ENCODE results near the gene TRAPPC12. TPM values are rescaled to one million over a fixed set of nuclear protein-coding genes. Genes with fewer than 3 reads are reported as not detected.

The TRAPPC12 gene
- total RNA-seq, 1 experiment from 2014 or later: 86.0 TPM

DNA sequence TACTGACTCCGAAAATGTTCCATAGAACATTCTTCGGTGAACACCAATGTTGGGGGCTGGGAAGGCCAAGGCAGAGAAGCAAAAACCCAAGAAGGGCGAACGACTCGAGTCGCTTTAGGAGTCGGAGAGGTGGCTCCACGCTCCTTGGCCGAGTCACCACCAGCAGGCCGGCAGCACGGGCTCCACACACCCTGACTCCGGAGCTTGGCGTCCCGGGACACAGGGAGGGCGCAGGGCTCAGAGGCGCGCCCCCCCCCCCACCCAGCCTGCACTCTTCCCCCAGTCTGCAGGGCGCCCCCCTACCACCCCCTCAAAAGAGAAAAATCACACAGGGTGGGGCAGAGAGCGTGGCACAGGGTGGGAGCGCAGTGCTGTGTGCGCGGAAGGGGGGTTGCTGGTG, 147.4 kb downstream of the TRAPPC12 start:
- H3K9me3 ChIP-seq (ENCODE audit: control insufficient read depth, low read depth, low read length): no peaks in the 10 kb centered on the region
- no CpG with 5 or more reads among the region's 22 CpGs for WGBS (ENCODE audit: extremely low coverage, insufficient read length, low lambda C conversion rate)
- H3K4me2 ChIP-seq (ENCODE audit: insufficient read depth, insufficient read length, low read length): no peak overlapping the region
- no peak overlapping the region for H2BK5ac ChIP-seq (ENCODE audit: insufficient read length, low read length)
- no peak overlapping the region for H4K91ac ChIP-seq (ENCODE audit: insufficient read length, low read depth, low read length)
- no peaks in the 10 kb centered on the region for H4K20me1 ChIP-seq (ENCODE audit: control insufficient read depth, insufficient read depth, insufficient read length)
- H2BK12ac ChIP-seq (ENCODE audit: insufficient read length, low read depth, low read length): no peak overlapping the region
- H2BK15ac ChIP-seq (ENCODE audit: low read depth, low read length): no peak overlapping the region
- H3K4me1 Mint-ChIP-seq: no peaks in the 10 kb centered on the region
- no peak overlapping the region for H3K27ac ChIP-seq (ENCODE audit: insufficient read length, low read depth, low read length)
- TF ChIP-seq, protein P1, sequence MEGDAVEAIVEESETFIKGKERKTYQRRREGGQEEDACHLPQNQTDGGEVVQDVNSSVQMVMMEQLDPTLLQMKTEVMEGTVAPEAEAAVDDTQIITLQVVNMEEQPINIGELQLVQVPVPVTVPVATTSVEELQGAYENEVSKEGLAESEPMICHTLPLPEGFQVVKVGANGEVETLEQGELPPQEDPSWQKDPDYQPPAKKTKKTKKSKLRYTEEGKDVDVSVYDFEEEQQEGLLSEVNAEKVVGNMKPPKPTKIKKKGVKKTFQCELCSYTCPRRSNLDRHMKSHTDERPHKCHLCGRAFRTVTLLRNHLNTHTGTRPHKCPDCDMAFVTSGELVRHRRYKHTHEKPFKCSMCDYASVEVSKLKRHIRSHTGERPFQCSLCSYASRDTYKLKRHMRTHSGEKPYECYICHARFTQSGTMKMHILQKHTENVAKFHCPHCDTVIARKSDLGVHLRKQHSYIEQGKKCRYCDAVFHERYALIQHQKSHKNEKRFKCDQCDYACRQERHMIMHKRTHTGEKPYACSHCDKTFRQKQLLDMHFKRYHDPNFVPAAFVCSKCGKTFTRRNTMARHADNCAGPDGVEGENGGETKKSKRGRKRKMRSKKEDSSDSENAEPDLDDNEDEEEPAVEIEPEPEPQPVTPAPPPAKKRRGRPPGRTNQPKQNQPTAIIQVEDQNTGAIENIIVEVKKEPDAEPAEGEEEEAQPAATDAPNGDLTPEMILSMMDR (conservative IDR thresholded peaks at IDR 0.05): no peak
- H3K23ac ChIP-seq (ENCODE audit: insufficient read length, low read depth, low read length): no peak overlapping the region
- no peaks in the 10 kb centered on the region; a peak in 1 of 5 replicates for H3K9me3 Mint-ChIP-seq
- H3K4me1 ChIP-seq (ENCODE audit: insufficient read depth, low read length): no peaks in the 10 kb centered on the region
- H3K18ac ChIP-seq (ENCODE audit: insufficient read length, low read depth, low read length): no peak overlapping the region
- H3K4me3 Mint-ChIP-seq: no peak overlapping the region
- no peaks in the 10 kb centered on the region; the same call in 1 of the 2 replicates for H3K27me3 Mint-ChIP-seq (ENCODE audit: low read depth)
- no peaks in the 10 kb centered on the region for H3K79me2 ChIP-seq (ENCODE audit: insufficient read depth, low read length)
- no peak overlapping the region for H2AFZ ChIP-seq (ENCODE audit: low read length)
- no peaks in the 10 kb centered on the region for H3K23me2 ChIP-seq (ENCODE audit: insufficient read length, low read depth, low read length, poor library complexity, severe bottlenecking)
- DNase-seq: no peak
- H2AK5ac ChIP-seq (ENCODE audit: insufficient read length, low read length): no peak overlapping the region
- no peak overlapping the region for H4K5ac ChIP-seq (ENCODE audit: insufficient read length, low read depth, low read length)
- no peak overlapping the region for H2BK120ac ChIP-seq (ENCODE audit: low read depth, low read length, poor library complexity, severe bottlenecking)
- H2BK20ac ChIP-seq (ENCODE audit: low read depth, low read length, poor library complexity, severe bottlenecking): no peak overlapping the region
- no peak overlapping the region; the same call in 1 of the 2 replicates for H3K14ac ChIP-seq (ENCODE audit: insufficient read depth, low read length)
- H3K27me3 ChIP-seq (ENCODE audit: insufficient read depth, low read length): no peaks in the 10 kb centered on the region
- H3K79me1 ChIP-seq (ENCODE audit: insufficient read depth, low read depth, low read length, poor library complexity, severe bottlenecking): no peaks in the 10 kb centered on the region
- peak overlapping the region; percentile 21 for H4K8ac ChIP-seq (replicated peaks; ENCODE audit: insufficient read length, low read depth, low read length)
- H3T11ph ChIP-seq (ENCODE audit: low read length): no peak overlapping the region
- no peaks in the 10 kb centered on the region for H3K36me3 Mint-ChIP-seq (ENCODE audit: insufficient read depth in 1 of 3, low read depth in 3 of 3)
- no peak overlapping the region for H3K4ac ChIP-seq (ENCODE audit: low read depth, low read length)
- no peak overlapping the region for H3K9ac ChIP-seq (ENCODE audit: extremely low read depth, insufficient read length, low read length)
- no peak overlapping the region for H3K27ac Mint-ChIP-seq
- no peak overlapping the region for H3K56ac ChIP-seq (ENCODE audit: insufficient read length, low read depth, low read length)

Measured in H9 (cell line).